RKO (cell line): ENCODE results near the gene HIPK2.

Experiments used
- DNase-seq: peaks from one replicate; pipeline ENCODE4 v3.0.0-alpha.2; 2016; ENCODE audit warnings: low spot score

HIPK2 gene

GRCh38 chr7:139695051-139695450 lies 82.7 kb downstream of the HIPK2 start:
- DNase-seq = no peak

GRCh38 chr7:139694389-139694676 lies 83.5 kb downstream of the HIPK2 start:
- DNase-seq = no peak

GRCh38 chr7:139693651-139694388 lies 84.0 kb downstream of the HIPK2 start:
- DNase-seq = no peak

DNA sequence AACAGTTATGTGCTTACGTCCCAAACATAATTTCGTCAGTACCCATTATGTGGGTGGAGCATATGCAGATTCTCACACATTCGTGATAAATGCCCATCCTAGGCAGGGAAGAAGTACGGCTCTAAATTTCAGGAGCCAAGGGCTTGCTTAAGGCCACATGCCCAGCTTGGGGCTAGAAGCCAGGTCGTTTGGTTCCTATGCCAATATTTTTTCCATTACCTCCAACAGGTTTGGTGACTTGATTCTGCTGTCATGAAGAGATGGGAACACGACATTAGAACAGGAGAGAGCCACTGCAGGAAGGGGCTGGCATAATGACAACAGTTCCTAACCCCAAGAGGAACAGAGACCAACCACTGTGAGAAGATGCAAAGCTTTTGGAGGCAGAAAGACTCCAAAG lies 85.1 kb downstream of the HIPK2 start:
- no peak for DNase-seq

GRCh38 chr7:139691253-139691781 lies 86.5 kb downstream of the HIPK2 start:
- no peak for DNase-seq

DNA sequence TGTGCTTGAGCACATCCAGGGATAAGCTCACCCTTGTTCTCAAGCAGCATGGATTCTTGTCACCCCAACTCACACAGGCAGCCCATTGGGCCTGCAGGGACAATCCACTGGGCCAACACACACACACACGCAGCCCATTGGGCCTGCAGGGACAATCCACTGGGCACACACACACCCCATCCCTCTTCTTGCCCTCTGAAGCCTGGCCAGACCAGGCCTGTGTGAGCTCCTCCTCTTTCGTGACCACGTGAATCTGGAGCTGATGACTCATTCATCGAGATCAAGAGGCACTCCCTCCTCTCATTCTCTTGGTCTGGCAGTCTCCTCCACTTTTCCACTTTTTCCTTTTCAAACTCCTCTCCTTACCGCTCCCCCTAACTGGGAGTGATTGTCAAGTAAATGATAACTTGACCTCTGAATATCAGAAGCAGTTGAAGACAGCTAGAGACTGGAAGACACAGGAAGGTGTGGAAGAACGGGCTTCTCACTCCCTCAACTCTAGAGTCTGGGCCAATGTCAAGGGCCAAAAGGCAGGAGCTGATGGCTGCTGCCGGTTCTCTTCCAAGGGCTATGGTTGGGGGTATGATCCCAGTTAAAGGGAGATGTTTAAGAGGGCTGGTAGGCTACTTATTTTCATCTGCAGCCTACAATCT lies 89.7 kb downstream of the HIPK2 start:
- peak; percentile 34 for DNase-seq

- no peak for DNase-seq
Measured at GRCh38 chr7:139687211-139687954, 90.4 kb downstream of the HIPK2 start.

- no peak for DNase-seq
Measured at GRCh38 chr7:139683137-139683921, 94.5 kb downstream of the HIPK2 start.

- peak; percentile 72 for DNase-seq
Measured at GRCh38 chr7:139682136-139683013, 95.4 kb downstream of the HIPK2 start.

- DNase-seq = no peak
Measured at GRCh38 chr7:139681812-139682135, 96.0 kb downstream of the HIPK2 start.

DNA sequence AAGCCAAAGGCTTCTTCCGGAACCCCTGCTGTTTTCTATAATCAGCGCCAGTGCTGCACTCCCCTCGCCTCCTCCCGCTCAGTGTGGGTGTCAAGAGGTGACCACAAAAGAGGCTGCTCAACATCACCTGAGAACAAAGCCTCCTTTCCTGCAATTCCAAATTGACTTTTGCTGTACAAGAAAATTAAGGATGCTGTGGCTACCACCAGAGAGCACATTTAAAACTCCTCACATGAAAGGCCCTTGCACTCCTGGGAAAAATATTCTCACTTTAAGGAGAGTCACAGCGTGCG lies 96.4 kb downstream of the HIPK2 start:
- no peak for DNase-seq

DNA sequence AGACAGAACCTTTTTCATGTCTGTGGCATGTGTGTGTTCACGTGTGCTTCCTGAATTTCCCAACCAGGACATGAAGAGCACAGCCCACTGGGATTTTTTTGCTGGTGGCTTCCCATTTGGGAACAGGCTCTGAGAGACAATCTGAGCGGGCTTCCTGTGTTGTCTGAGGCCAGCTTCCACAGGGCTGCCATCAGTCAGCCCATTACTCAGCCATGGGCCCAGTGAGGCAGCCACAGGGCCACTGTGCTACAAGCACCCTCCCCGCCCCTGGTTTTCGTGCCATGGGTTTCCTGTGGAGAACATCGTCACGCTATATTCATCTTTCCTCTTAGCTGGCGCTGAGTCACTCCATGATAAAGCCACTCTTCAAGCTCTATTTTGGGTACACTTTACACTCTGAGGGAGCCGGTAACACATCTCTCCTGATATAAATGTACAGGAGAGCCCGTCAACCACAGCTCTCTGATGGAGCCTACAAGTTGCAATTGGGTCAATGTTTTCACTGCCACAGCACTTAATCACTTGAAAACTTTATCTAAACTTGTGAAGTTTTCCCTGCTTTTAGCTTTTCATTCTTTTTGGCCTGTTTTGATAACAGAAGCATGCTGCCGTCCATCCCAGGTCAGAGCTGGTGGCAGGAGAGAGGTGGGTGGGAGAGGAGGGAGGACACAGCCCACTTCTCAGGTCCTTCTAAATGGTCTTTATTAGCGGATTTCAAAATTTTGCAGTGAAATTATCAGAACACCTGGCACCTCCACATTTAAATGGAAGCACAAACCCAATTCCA lies 96.9 kb downstream of the HIPK2 start:
- peak; percentile 100 for DNase-seq

- DNase-seq = no peak
Measured at GRCh38 chr7:139679731-139680594, 97.8 kb downstream of the HIPK2 start.

- no peak for DNase-seq
Measured at GRCh38 chr7:139676390-139676789, 101.4 kb downstream of the HIPK2 start.

GRCh38 chr7:139675127-139676125 lies 102.4 kb downstream of the HIPK2 start:
- DNase-seq = no peak

DNA sequence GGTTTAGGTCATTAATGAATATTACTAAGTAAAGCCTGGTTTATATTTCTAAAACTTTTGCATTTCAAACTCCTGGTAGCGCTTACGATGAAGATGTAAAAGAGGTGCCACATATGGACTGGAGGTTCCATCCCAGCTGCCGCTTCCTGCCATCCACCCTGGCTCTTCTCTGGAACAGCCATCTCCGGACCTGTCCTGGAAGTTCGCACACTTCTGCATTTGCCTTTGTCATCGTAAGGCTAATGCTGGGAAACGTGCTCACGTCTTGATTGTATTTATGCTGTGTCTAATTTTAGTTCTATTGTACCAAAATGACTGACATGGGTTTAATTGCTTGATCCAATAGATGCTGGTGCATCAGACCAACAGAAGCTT lies 103.1 kb downstream of the HIPK2 start:
- no peak for DNase-seq

DNA sequence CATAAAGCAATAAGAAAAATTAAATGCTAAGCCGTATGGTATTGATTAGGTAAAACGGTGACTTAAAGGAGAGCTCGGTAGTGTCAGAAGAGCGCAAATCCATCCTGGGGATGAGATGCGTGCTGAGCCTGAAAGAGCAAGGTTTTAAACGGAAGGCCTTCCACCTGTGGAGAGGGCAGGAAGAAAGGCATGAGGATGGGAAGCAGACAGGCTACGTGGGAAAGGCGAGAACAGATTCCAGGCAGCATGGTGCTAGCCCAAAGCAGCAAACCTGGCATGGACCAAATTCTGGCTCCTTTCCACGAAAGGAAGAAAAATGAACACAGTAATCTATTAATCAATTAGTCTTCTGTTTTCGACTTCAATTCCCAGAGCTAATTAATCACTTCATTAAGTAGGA lies 103.5 kb downstream of the HIPK2 start:
- no peak for DNase-seq

DNA sequence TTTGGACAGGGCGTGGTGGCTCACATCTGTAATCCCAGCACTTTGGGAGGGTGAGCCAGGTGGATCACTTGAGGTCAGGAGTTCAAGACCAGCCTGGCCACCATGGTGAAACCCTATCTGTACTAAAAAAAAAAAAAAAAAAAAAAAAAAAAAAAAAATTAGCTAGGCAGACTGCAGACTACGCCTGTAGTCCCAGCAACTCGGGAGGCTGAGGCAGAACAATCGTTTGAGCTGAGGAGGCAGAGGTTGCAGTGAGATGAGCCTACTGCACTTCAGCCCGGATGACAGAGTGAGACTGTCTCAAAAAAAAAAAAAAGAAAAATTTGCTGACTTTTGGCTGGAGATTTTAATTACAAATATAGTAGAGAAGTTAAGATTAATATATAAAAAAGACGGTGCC lies 104.0 kb downstream of the HIPK2 start:
- no peak for DNase-seq

- no peak for DNase-seq
Measured at GRCh38 chr7:139673230-139673629, 104.6 kb downstream of the HIPK2 start.
